Heart right ventricle (tissue), 16 donors: ENCODE results near the gene TBC1D30. TPM values are rescaled to one million over a fixed set of nuclear protein-coding genes. Genes with fewer than 3 reads are reported as not detected.

Source experiments
- ATAC-seq, 8 donors: fragments of 200-7000 bp; cut with Tn5 transposase; one replicate each; pipeline ENCODE4 v1.9.1; 2020; ENCODE audit warnings: mild to moderate bottlenecking in 8 of 8, moderate library complexity in 8 of 8, moderate number of reproducible peaks in 1 of 8
- DNase-seq, 2 donors: peaks; one replicate each; pipeline ENCODE4 v3.0.0-alpha.2; 2020
- H3K27ac ChIP-seq, 10 donors: fragments of 200-600 bp; sonication (generic) in 2 of 10; one replicate each; pipeline versions ENCODE4 v1.5.0 to v1.8.0; 2020 to 2022; ENCODE audit warnings: mild to moderate bottlenecking in 3 of 10
- H3K27me3 ChIP-seq, 7 donors: fragments of 200-600 bp; one replicate each; pipeline ENCODE4 v1.8.0; 2021 to 2022; ENCODE audit warnings: mild to moderate bottlenecking in 2 of 7
- H3K36me3 ChIP-seq, 9 donors: fragments of 200-600 bp; sonication (generic) in 1 of 9; one replicate each; pipeline versions ENCODE4 v1.5.0 to v1.8.0; 2020 to 2022; ENCODE audit warnings: mild to moderate bottlenecking in 2 of 9
- H3K4me1 ChIP-seq, 9 donors: fragments of 200-600 bp; sonication (generic) in 1 of 9; one replicate each; pipeline versions ENCODE4 v1.5.0 to v1.8.0; 2020 to 2022; ENCODE audit warnings: mild to moderate bottlenecking in 4 of 9
- H3K4me3 ChIP-seq, 10 donors: fragments of 200-600 bp; sonication (generic) in 2 of 10; one replicate each; pipeline versions ENCODE4 v1.5.0 to v1.8.0; 2020 to 2022; ENCODE audit warnings: mild to moderate bottlenecking in 7 of 10, moderate library complexity in 2 of 10
- H3K9me3 ChIP-seq, 11 donors: fragments of 200-600 bp in 10 of 11; sonication (generic) in 2 of 11; one replicate each; pipeline versions ENCODE4 v1.5.0 to v1.8.0; 2013 to 2022; ENCODE audit warnings: mild to moderate bottlenecking in 2 of 11, control low read depth in 1 of 11, moderate library complexity in 1 of 11
- WGBS, 2 donors: extraction: QIAGEN DNeasy Blood & Tissue Kit; methylation state at CpG; one replicate each; pipeline ENCODE4 v1.1.7; 2013; ENCODE audit warnings: inconsistent platforms in 1 of 2; 5-methylcytosine and 5-hydroxymethylcytosine counted together
- intact Hi-C, 10 donors: fragments of 100-400 bp; cut with DNase I; formaldehyde crosslinking; loops; one replicate each; pipeline versions ENCODE4 v1.11.1 to v1.14.2; 2022
- polyA plus RNA-seq, 2 donors: library from polyadenylated mRNA; stranded (reverse); fragments of 200-250 nt; gene quantifications; one replicate each; pipeline ENCODE4 v1.2.3, GENCODE V29; 2013
- total RNA-seq, 10 donors: library from RNA; stranded (reverse); fragmentation: NEBNext Ultra II Directional in 3 of 10; extraction: Animal tissue kit (Norgen Biotek cat#: 25700) in 3 of 10; gene quantifications; one replicate each; pipeline versions ENCODE4 v1.2.1 to v1.2.4, GENCODE V29; 2021 to 2023
- TF ChIP-seq, protein P1 (sequence below), 9 donors: fragments of 200-600 bp; sonication (generic) in 2 of 9; IDR thresholded peaks; one replicate each; pipeline versions ENCODE4 v1.5.0 to v1.8.0; 2021 to 2022; ENCODE audit warnings: antibody characterized with exemption in 9 of 9, mild to moderate bottlenecking in 5 of 9, moderate library complexity in 1 of 9
- donor health status: Arrhythmogenic right ventricular cardiomyopathy.
- donor health status: ischemic (EF 13 %, LVEDD 7.1; RV severe dilation, severe dysfunction).
- donor health status: healthy with polysubstance abuse.
- donor health status: DM: no; HTN: yes; CAD: no.
- donor health status: DM: no; HTN: no; CAD: no.
- donor health status: ischemic (EF 25% LVEDD 6.9; RV normal size, moderate dysfunction).
- donor health status: ischemic (EF 25% LVEDD 5.7; RV mildly dilated, moderate dysfunction).
- donor health status: healthy.
- donor health status: DM: yes; HTN: yes; CAD: no.
- donor health status: Ischemic cardiomyopathy.
- donor health status: ischemic (EF 35%, LVEDD 5.7; RV mildly dilated, moderate dysfunction).
- donor health status: nonischemic (EF 11% LVEDD 7.7; RV severe dilation, severe dysfunction).
- donor health status: DM: yes; HTN: yes; CAD: no.
- donor health status: PGD.
- donor health status: ischemic (EF 29% LVEDD 5.4; RV normal size, mild dysfunction).
- donor health status: nonischemic (EF 23%, LVEDD 6.1; RV moderate dilation, normal function).

Gene TBC1D30
- total and polyA plus RNA-seq, 12 donors = 0.36 to 2.4 (median 0.66) TPM

DNA sequence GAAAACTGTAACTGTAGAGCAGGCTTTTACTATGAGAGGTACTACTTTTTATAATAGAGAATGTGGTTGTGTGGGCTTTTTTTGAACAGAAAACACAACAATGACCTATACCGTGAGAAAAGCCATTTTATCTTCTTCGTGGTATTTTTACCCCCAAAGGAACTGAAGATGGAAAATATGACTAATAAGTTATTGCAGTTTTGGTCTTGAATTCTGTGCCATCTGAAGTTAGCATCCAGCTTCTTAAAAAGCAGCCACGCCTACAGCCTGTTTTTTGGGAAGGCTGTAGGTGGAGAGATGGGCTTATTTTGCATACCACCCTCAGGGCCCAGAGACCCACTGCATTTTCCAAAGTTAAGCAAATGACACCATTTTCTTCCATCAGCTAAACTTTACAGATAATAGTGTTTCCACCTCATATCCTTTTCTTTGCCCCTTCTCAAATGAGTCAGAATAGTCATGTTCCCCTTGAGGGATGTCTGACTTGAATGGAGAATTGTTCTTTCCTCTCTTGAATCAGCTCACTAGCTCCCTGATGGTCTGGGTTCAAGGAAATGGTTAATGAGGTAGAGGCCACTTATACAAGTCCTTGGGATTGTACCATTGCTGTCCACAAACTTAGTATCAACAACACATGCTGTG, 53.0 kb downstream of the TBC1D30 start:
- Histone ChIP-seq H3K4me1 (no peaks in the 10 kb centered on the region), H3K4me3 (no peak overlapping the region), H3K27ac (no peak overlapping the region), H3K27me3 (peaks cover 0 to 4% (median 0%) of the 10 kb centered on the region in 7 donors), H3K9me3 (no peaks in the 10 kb centered on the region), H3K36me3 (no peaks in the 10 kb centered on the region)
- TF ChIP-seq, protein P1, sequence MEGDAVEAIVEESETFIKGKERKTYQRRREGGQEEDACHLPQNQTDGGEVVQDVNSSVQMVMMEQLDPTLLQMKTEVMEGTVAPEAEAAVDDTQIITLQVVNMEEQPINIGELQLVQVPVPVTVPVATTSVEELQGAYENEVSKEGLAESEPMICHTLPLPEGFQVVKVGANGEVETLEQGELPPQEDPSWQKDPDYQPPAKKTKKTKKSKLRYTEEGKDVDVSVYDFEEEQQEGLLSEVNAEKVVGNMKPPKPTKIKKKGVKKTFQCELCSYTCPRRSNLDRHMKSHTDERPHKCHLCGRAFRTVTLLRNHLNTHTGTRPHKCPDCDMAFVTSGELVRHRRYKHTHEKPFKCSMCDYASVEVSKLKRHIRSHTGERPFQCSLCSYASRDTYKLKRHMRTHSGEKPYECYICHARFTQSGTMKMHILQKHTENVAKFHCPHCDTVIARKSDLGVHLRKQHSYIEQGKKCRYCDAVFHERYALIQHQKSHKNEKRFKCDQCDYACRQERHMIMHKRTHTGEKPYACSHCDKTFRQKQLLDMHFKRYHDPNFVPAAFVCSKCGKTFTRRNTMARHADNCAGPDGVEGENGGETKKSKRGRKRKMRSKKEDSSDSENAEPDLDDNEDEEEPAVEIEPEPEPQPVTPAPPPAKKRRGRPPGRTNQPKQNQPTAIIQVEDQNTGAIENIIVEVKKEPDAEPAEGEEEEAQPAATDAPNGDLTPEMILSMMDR (IDR thresholded peaks at IDR 0.05) = no peak
- 64 to 73% methylated on average over 3 of the region's 3 CpGs for WGBS, 2 donors
- intact Hi-C loops = no loop called here
- no peak for ATAC-seq
- no peak for DNase-seq

DNA sequence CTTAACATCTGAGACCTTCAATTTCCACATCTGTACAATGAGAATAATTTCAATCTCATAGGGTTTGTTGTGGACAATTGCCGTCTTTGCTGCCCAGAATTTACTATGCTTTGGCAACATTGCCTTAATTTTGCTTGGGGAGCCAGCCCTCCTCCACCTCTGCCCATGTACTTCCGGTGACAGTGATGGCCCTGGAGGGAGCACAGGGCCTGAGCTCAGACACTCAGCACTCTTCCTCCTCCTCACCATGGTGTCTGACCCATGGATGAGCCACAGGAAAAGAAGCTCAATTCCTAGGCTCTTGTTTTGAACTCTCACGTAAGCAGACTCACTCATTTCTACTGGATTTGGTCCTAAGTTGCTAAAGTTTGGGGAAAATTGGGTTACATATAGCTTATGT, 58.2 kb downstream of the TBC1D30 start:
- Histone ChIP-seq H3K36me3 (no peaks in the 10 kb centered on the region), H3K27me3 (peaks cover 0 to 4% (median 0%) of the 10 kb centered on the region in 7 donors), H3K9me3 (no peaks in the 10 kb centered on the region), H3K4me1 (no peaks in the 10 kb centered on the region), H3K27ac (no peak overlapping the region), H3K4me3 (no peak overlapping the region)
- intact Hi-C loops = loop anchor here in 1 of 10 donors (10.0 kb wide), 2 partner anchors 242 to 1222 kb away; partner anchors contain the start of gene WIF1
- TF ChIP-seq, protein P1 (IDR thresholded peaks at IDR 0.05) = no peak
- 91 to 95% methylated on average over 3 of the region's 3 CpGs for WGBS, 2 donors
- ATAC-seq = no peak
- no peak for DNase-seq

DNA sequence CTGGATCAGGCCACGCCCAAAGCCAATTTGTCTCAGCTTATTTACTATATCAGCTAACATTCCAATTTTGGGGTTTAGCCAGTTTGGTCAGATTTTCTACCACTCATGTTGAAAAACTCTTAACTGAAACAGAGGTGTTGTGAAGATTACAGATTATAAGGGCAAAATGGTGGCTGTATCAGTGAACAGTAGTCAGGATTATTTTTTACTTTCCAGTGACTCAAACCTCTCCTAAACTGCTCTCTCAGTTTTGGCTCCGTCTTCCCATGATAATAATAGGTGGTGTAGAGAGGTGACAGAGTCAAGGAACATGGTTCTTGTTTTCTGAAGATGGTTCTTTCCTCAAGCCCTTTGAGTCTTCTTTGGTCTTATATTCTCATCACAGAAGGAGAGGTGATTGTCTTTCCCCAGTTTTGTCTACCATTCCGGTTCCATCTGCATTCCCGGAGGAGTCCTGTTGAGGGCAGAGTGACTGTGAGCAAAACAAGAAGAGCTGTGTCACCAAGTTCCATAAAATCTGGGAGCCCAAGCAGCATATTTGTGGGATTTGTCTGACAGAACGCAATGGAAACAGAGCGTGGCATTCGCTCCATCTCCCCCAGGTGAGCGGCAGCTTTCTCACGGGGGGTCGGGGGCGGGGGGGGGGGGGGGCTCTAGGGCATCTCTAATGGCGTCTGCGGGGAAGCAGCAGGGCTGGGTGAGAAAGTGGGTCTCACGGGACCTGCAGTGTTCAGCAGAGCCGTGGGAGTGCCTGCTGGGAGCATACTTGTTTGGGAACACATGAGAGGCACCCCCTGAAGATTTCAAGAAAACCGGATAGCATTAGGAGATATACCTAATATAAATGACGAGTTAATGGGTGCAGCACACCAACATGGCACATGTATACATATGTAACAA, 59.1 kb downstream of the TBC1D30 start:
- H3K4me1 ChIP-seq = no peaks in the 10 kb centered on the region
- no peaks in the 10 kb centered on the region for H3K36me3 ChIP-seq
- no peak for ATAC-seq
- H3K27me3 ChIP-seq = peaks cover 0 to 4% (median 0%) of the 10 kb centered on the region in 7 donors
- intact Hi-C loops = loop anchor here in 1 of 10 donors (10.0 kb wide), 2 partner anchors 241 to 1221 kb away; partner anchors contain the start of gene WIF1
- no peak for DNase-seq
- TF ChIP-seq, protein P1 (IDR thresholded peaks at IDR 0.05) = no peak
- H3K9me3 ChIP-seq = no peaks in the 10 kb centered on the region
- 72 to 74% methylated on average over 17 of the region's 17 CpGs for WGBS, 2 donors
- H3K4me3 ChIP-seq = no peak overlapping the region
- H3K27ac ChIP-seq = no peak overlapping the region

DNA sequence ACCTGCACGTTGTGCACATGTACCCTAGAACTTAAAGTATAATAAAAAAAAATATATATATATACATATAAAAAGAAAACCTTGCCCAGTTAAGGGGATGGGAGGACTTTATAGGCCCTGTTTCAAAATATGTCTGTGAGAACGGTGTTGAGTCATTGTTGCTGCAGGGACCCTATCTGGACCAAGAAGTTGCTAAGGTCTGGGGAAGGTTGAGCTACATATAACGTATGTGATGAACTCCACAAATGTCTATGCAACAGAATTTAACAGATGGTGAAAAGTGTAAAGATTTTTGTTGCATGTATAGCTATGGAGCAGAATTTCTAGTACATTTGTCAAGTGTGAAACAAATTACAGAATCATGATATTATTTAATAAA, 59.7 kb downstream of the TBC1D30 start:
- Histone ChIP-seq H3K36me3 (no peaks in the 10 kb centered on the region), H3K4me1 (no peaks in the 10 kb centered on the region), H3K9me3 (no peaks in the 10 kb centered on the region), H3K27me3 (peaks cover 0 to 4% (median 0%) of the 10 kb centered on the region in 7 donors), H3K4me3 (no peak overlapping the region), H3K27ac (no peak overlapping the region)
- intact Hi-C loops = loop anchor here in 1 of 10 donors (10.0 kb wide), 2 partner anchors 241 to 1221 kb away; partner anchors contain the start of gene WIF1
- WGBS, 2 donors = 88 to 94% methylated on average over 3 of the region's 3 CpGs
- ATAC-seq (no peak), DNase-seq (no peak)
- TF ChIP-seq, protein P1 (IDR thresholded peaks at IDR 0.05) = no peak
